ENCODE data around the gene ZNF273.
A peak's percentile ranks its signal among the peaks of the same experiment; 100 is the strongest.

GRCh38 chr7:64882341-64883112 is 20.5 kb upstream of the ZNF273 start:
- TF ChIP-seq CTCF (IDR thresholded peaks at IDR 0.05 in 8 of 11, conservative IDR thresholded peaks at IDR 0.05 in 3 of 11) (no peak), POLR2AphosphoS5 (IDR thresholded peaks at IDR 0.05) (peak in 2 of 3 donors; percentile 4 to 70)

All from spleen (tissue), 7 donors.